ENCODE data around the gene SLC16A10.

SLC16A10 gene

DNA sequence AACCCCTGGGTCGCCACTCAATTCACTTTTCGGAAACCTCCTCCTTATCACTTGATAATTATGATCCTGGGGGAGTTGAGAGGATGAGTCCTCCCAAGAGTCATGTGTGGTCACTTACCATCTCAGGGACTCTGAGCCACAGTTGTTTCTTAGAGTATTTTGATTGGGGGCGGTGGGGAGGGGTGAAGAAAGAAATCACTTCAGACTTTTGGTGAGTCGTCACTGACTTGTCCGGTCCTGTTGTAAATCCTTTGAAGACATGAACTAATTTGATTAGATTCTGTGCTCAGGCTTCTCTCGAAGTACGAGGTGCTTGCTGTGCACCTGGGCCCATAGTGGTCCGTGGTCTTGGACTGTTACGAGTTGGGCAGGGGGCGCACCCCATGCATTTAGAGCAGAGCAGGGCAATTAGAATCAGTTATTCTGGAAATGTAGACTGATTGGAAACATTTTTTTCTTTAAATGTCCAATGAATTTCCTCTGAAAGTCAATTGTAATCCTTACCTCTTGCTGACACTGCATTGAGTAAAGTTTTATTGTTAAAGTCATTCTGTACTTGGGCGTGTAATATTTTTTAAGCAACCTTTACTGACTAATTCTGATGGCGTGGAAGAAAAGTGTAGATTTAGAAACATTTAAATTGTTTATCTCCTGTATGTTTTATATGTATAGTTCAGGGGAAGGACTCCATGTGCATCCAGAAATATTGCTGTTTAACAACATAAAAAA lies 173.4 kb downstream of the SLC16A10 start:
- TF ChIP-seq, protein P1, sequence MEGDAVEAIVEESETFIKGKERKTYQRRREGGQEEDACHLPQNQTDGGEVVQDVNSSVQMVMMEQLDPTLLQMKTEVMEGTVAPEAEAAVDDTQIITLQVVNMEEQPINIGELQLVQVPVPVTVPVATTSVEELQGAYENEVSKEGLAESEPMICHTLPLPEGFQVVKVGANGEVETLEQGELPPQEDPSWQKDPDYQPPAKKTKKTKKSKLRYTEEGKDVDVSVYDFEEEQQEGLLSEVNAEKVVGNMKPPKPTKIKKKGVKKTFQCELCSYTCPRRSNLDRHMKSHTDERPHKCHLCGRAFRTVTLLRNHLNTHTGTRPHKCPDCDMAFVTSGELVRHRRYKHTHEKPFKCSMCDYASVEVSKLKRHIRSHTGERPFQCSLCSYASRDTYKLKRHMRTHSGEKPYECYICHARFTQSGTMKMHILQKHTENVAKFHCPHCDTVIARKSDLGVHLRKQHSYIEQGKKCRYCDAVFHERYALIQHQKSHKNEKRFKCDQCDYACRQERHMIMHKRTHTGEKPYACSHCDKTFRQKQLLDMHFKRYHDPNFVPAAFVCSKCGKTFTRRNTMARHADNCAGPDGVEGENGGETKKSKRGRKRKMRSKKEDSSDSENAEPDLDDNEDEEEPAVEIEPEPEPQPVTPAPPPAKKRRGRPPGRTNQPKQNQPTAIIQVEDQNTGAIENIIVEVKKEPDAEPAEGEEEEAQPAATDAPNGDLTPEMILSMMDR (conservative IDR thresholded peaks at IDR 0.05; ENCODE audit: low read depth, low read length) = no peak
- no peak overlapping the region for H3K27ac ChIP-seq
- H3K4me1 ChIP-seq (ENCODE audit: low read depth, poor library complexity, severe bottlenecking) = peaks cover 5% of the 10 kb centered on the region
- no peaks in the 10 kb centered on the region for H4K20me1 ChIP-seq (ENCODE audit: insufficient read depth)
- H3K4me2 ChIP-seq = peak overlapping the region; percentile 48; the same call in 1 of the 2 replicates
- H3K9ac ChIP-seq = no peak overlapping the region
- no peak overlapping the region for H2AFZ ChIP-seq (ENCODE audit: low read depth)
- 0 out of 2 replicates have a peak, but pooled peaks cover 4% of the 10 kb centered on the region for H3K79me2 ChIP-seq (ENCODE audit: insufficient read depth, low read depth)
- no peak overlapping the region for H3K4me3 ChIP-seq (IDR thresholded peaks at IDR 0.05; ENCODE audit: insufficient read depth, low read depth, low read length)
- no peaks in the 10 kb centered on the region for H3K36me3 ChIP-seq (ENCODE audit: insufficient read depth)
- H3K27me3 ChIP-seq (ENCODE audit: insufficient read depth, low read depth) = no peaks in the 10 kb centered on the region

DNA sequence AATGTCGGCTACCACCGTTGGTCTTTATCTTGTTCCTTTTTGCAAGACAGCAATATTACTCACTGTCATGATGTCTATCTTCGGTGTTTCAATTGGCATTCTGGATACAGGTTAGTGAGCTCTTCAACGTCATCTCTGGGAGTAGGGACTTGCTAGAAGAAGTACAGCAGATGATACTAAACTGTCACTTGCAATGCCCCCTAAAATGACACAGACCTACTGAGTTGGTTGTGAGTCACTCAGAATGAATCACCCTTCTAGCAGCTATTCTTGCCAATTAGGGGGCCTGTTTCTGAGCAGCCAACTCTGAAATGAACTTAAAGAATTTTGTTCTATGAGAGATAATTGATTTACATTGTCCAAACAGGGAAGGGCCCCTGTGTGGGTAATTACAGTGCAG lies 176.5 kb downstream of the SLC16A10 start:
- TF ChIP-seq, protein P1 (conservative IDR thresholded peaks at IDR 0.05; ENCODE audit: low read depth, low read length) = no peak
- Histone ChIP-seq H3K36me3 (ENCODE audit: insufficient read depth) (no peaks in the 10 kb centered on the region), H4K20me1 (ENCODE audit: insufficient read depth) (no peaks in the 10 kb centered on the region), H3K79me2 (ENCODE audit: insufficient read depth, low read depth) (0 out of 2 replicates have a peak, but pooled peaks cover 4% of the 10 kb centered on the region), H2AFZ (ENCODE audit: low read depth) (no peak overlapping the region), H3K27me3 (ENCODE audit: insufficient read depth, low read depth) (no peaks in the 10 kb centered on the region), H3K27ac (no peak overlapping the region), H3K4me2 (no peak overlapping the region), H3K4me1 (ENCODE audit: low read depth, poor library complexity, severe bottlenecking) (peaks cover 5% of the 10 kb centered on the region), H3K9ac (no peak overlapping the region), H3K4me3 (IDR thresholded peaks at IDR 0.05; ENCODE audit: insufficient read depth, low read depth, low read length) (no peak overlapping the region)

DNA sequence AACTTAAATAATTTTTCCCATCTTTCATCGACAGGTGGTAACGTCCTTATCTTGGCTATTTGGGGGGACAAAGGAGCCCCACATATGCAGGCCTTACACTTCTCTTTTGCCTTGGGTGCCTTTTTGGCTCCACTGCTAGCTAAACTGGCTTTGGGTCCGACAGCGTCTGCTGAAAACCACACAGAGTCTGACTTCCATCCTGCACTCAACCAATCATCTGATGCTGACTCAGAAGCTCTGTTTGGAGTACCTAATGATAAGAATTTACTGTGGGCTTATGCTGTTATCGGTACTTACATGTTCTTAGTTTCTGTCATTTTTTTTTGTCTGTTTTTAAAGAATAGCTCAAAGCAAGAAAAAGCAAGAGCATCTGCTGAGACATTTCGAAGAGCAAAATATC lies 178.5 kb downstream of the SLC16A10 start:
- Histone ChIP-seq H3K4me3 (IDR thresholded peaks at IDR 0.05; ENCODE audit: insufficient read depth, low read depth, low read length) (no peak overlapping the region), H3K9ac (no peak overlapping the region), H3K4me2 (no peak overlapping the region), H3K27ac (no peak overlapping the region), H3K27me3 (ENCODE audit: insufficient read depth, low read depth) (no peaks in the 10 kb centered on the region), H2AFZ (ENCODE audit: low read depth) (no peak overlapping the region), H3K36me3 (ENCODE audit: insufficient read depth) (no peaks in the 10 kb centered on the region), H3K4me1 (ENCODE audit: low read depth, poor library complexity, severe bottlenecking) (peaks cover 2% of the 10 kb centered on the region), H4K20me1 (ENCODE audit: insufficient read depth) (no peaks in the 10 kb centered on the region), H3K79me2 (ENCODE audit: insufficient read depth, low read depth) (no peaks in the 10 kb centered on the region)
- TF ChIP-seq, protein P1 (conservative IDR thresholded peaks at IDR 0.05; ENCODE audit: low read depth, low read length) = no peak

DNA sequence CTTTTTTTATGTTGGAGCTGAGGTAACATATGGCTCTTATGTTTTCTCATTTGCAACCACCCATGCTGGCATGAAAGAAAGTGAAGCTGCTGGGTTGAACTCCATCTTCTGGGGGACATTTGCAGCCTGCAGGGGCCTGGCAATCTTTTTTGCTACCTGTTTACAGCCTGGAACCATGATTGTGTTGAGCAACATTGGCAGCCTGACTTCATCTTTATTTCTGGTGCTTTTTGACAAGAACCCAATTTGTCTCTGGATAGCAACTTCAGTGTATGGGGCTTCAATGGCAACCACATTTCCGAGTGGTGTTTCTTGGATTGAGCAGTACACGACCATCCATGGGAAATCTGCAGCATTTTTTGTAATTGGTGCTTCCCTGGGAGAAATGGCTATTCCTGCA lies 179.0 kb downstream of the SLC16A10 start:
- no peaks in the 10 kb centered on the region for H4K20me1 ChIP-seq (ENCODE audit: insufficient read depth)
- no peak overlapping the region for H3K9ac ChIP-seq
- no peak overlapping the region for H2AFZ ChIP-seq (ENCODE audit: low read depth)
- TF ChIP-seq, protein P1 (conservative IDR thresholded peaks at IDR 0.05; ENCODE audit: low read depth, low read length) = no peak
- no peak overlapping the region for H3K27ac ChIP-seq
- H3K4me3 ChIP-seq (IDR thresholded peaks at IDR 0.05; ENCODE audit: insufficient read depth, low read depth, low read length) = no peak overlapping the region
- no peaks in the 10 kb centered on the region for H3K4me1 ChIP-seq (ENCODE audit: low read depth, poor library complexity, severe bottlenecking)
- H3K27me3 ChIP-seq (ENCODE audit: insufficient read depth, low read depth) = no peaks in the 10 kb centered on the region
- H3K79me2 ChIP-seq (ENCODE audit: insufficient read depth, low read depth) = no peaks in the 10 kb centered on the region
- H3K36me3 ChIP-seq (ENCODE audit: insufficient read depth) = no peaks in the 10 kb centered on the region
- no peak overlapping the region for H3K4me2 ChIP-seq
